ENCODE data around the gene TBC1D8.

DNA sequence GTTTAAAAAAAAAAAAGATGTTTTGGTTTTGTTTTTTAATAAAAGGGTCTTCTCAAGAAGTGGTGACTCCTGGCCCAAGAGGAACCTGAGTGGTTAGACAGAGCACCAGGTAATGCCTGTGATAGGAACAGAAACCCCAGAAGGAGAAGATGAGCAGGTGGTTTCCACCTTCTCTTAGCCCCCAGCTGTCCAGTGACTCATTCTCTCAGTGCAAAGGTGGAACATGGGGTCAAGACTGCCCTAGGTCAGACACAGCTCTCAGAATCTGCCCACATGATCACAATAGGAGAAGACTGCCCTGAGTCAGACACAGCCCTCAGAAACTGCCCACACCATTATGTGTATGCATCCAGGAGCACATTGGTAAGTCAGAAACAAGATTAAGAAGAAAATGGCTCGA, 61.8 kb downstream of the TBC1D8 start:
- TF ChIP-seq, protein P1, sequence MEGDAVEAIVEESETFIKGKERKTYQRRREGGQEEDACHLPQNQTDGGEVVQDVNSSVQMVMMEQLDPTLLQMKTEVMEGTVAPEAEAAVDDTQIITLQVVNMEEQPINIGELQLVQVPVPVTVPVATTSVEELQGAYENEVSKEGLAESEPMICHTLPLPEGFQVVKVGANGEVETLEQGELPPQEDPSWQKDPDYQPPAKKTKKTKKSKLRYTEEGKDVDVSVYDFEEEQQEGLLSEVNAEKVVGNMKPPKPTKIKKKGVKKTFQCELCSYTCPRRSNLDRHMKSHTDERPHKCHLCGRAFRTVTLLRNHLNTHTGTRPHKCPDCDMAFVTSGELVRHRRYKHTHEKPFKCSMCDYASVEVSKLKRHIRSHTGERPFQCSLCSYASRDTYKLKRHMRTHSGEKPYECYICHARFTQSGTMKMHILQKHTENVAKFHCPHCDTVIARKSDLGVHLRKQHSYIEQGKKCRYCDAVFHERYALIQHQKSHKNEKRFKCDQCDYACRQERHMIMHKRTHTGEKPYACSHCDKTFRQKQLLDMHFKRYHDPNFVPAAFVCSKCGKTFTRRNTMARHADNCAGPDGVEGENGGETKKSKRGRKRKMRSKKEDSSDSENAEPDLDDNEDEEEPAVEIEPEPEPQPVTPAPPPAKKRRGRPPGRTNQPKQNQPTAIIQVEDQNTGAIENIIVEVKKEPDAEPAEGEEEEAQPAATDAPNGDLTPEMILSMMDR (IDR thresholded peaks at IDR 0.05): no peak
- TF ChIP-seq POLR2A (IDR thresholded peaks at IDR 0.05): no peak
